Measurements from ENCODE around the gene DPH7.

DPH7 gene

GRCh38 chr9:137564817-137565411, 13.8 kb downstream of the DPH7 start:
- Histone ChIP-seq H3K36me3 (ENCODE audit: insufficient read depth, low read length) (peaks cover 12% of the 10 kb centered on the region; the same call in 1 of the 2 replicates), H4K20me1 (ENCODE audit: insufficient read depth, low read length, poor library complexity, severe bottlenecking) (no peaks in the 10 kb centered on the region), H3K27me3 (ENCODE audit: insufficient read depth, low read length, poor library complexity, severe bottlenecking) (no peaks in the 10 kb centered on the region), H3K79me2 (ENCODE audit: insufficient read depth, low read length) (peaks cover 4% of the 10 kb centered on the region; the same call in 1 of the 2 replicates), H2AFZ (ENCODE audit: low read length) (no peak overlapping the region), H3K4me1 (ENCODE audit: insufficient read depth, low read length, poor library complexity, severe bottlenecking) (peaks cover 8% of the 10 kb centered on the region), H3F3A (ENCODE audit: low read depth) (no peaks in the 10 kb centered on the region), H3K9me3 (ENCODE audit: insufficient read depth, low read depth, low read length) (no peaks in the 10 kb centered on the region), H3K9ac (ENCODE audit: low read depth, low read length, poor library complexity, severe bottlenecking) (no peak overlapping the region), H3K9me2 (replicated peaks; ENCODE audit: low read depth, low read length) (no peaks in the 10 kb centered on the region), H3K4me2 (ENCODE audit: low read depth, low read length, poor library complexity, severe bottlenecking) (no peak overlapping the region), H3K4me3 (ENCODE audit: low read length, poor library complexity, severe bottlenecking) (no peak overlapping the region)
- TF ChIP-seq CTCF (conservative IDR thresholded peaks at IDR 0.05; ENCODE audit: low read length) (peak; percentile 36), EZH2phosphoT487 (IDR thresholded peaks at IDR 0.05; ENCODE audit: borderline replicate concordance) (no peak)

- TF ChIP-seq CTCF (conservative IDR thresholded peaks at IDR 0.05; ENCODE audit: low read length) (no peak), EZH2phosphoT487 (IDR thresholded peaks at IDR 0.05; ENCODE audit: borderline replicate concordance) (no peak)
- H2AFZ ChIP-seq (ENCODE audit: low read length), result no peak overlapping the region
- H3K36me3 ChIP-seq (ENCODE audit: insufficient read depth, low read length), result peaks cover 13% of the 10 kb centered on the region; the same call in 1 of the 2 replicates
- H3K9me3 ChIP-seq (ENCODE audit: insufficient read depth, low read depth, low read length), result no peaks in the 10 kb centered on the region
- H3K9ac ChIP-seq (ENCODE audit: low read depth, low read length, poor library complexity, severe bottlenecking), result no peak overlapping the region
- H3K27me3 ChIP-seq (ENCODE audit: insufficient read depth, low read length, poor library complexity, severe bottlenecking), result no peaks in the 10 kb centered on the region
- H3K4me2 ChIP-seq (ENCODE audit: low read depth, low read length, poor library complexity, severe bottlenecking), result no peak overlapping the region
- no peaks in the 10 kb centered on the region for H3K79me2 ChIP-seq (ENCODE audit: insufficient read depth, low read length)
- H3K4me3 ChIP-seq (ENCODE audit: low read length, poor library complexity, severe bottlenecking), result no peak overlapping the region
- no peaks in the 10 kb centered on the region for H3F3A ChIP-seq (ENCODE audit: low read depth)
- H3K4me1 ChIP-seq (ENCODE audit: insufficient read depth, low read length, poor library complexity, severe bottlenecking), result peaks cover 8% of the 10 kb centered on the region
- H3K9me2 ChIP-seq (replicated peaks; ENCODE audit: low read depth, low read length), result no peaks in the 10 kb centered on the region
- H4K20me1 ChIP-seq (ENCODE audit: insufficient read depth, low read length, poor library complexity, severe bottlenecking), result no peaks in the 10 kb centered on the region
These were observed 14.6 kb downstream of the DPH7 start for GRCh38 chr9:137564134-137564533.

GRCh38 chr9:137558127-137558526, 20.6 kb downstream of the DPH7 start:
- no peaks in the 10 kb centered on the region for H3K9me2 ChIP-seq (replicated peaks; ENCODE audit: low read depth, low read length)
- H3K79me2 ChIP-seq (ENCODE audit: insufficient read depth, low read length), result no peaks in the 10 kb centered on the region
- peaks cover 32% of the 10 kb centered on the region; the same call in 1 of the 2 replicates for H3K36me3 ChIP-seq (ENCODE audit: insufficient read depth, low read length)

More at GRCh38 chr9:137558127-137558526, 20.6 kb downstream of the DPH7 start:
- TF ChIP-seq CTCF (conservative IDR thresholded peaks at IDR 0.05; ENCODE audit: low read length) (no peak), EZH2phosphoT487 (IDR thresholded peaks at IDR 0.05; ENCODE audit: borderline replicate concordance) (no peak)
- Histone ChIP-seq H3K9me3 (ENCODE audit: insufficient read depth, low read depth, low read length) (no peaks in the 10 kb centered on the region), H3K4me2 (ENCODE audit: low read depth, low read length, poor library complexity, severe bottlenecking) (no peak overlapping the region), H3F3A (ENCODE audit: low read depth) (0 out of 2 replicates have a peak, but pooled peaks cover 3% of the 10 kb centered on the region), H2AFZ (ENCODE audit: low read length) (no peak overlapping the region), H3K9ac (ENCODE audit: low read depth, low read length, poor library complexity, severe bottlenecking) (no peak overlapping the region), H4K20me1 (ENCODE audit: insufficient read depth, low read length, poor library complexity, severe bottlenecking) (no peaks in the 10 kb centered on the region), H3K27me3 (ENCODE audit: insufficient read depth, low read length, poor library complexity, severe bottlenecking) (no peaks in the 10 kb centered on the region), H3K4me3 (ENCODE audit: low read length, poor library complexity, severe bottlenecking) (no peak overlapping the region), H3K4me1 (ENCODE audit: insufficient read depth, low read length, poor library complexity, severe bottlenecking) (no peaks in the 10 kb centered on the region)
